ENCODE measurements around the gene MSH6.

The MSH6 gene

GRCh38 chr2:47782671-47783485 lies at the start of gene MSH6:
TSS of gene MSH6 (plus strand) at chr2:47783145. CDS start at chr2:47783234, 89 bp downstream.
- DNase-seq: peak; percentile 90

- DNase-seq: no peak
Measured at GRCh38 chr2:47735136-47735869, 47.6 kb upstream of the MSH6 start.

GRCh38 chr2:47735912-47736311 lies 47.0 kb upstream of the MSH6 start:
- no peak for DNase-seq

GRCh38 chr2:47737191-47737975 lies 45.6 kb upstream of the MSH6 start:
- no peak for DNase-seq

GRCh38 chr2:47738331-47738730 lies 44.6 kb upstream of the MSH6 start:
- no peak for DNase-seq

GRCh38 chr2:47741101-47741500 lies 41.8 kb upstream of the MSH6 start:
- DNase-seq: no peak

GRCh38 chr2:47741637-47742036 lies 41.3 kb upstream of the MSH6 start:
- DNase-seq: no peak

GRCh38 chr2:47744074-47744473 lies 38.9 kb upstream of the MSH6 start:
- no peak for DNase-seq

- no peak for DNase-seq
Measured at GRCh38 chr2:47747878-47748277, 35.1 kb upstream of the MSH6 start.

- peak; percentile 30 for DNase-seq
Measured at GRCh38 chr2:47751856-47752414, 31.0 kb upstream of the MSH6 start.

GRCh38 chr2:47767497-47767844 lies 15.5 kb upstream of the MSH6 start:
- no peak for DNase-seq

GRCh38 chr2:47767880-47768609 lies 14.9 kb upstream of the MSH6 start:
- peak; percentile 56 for DNase-seq

GRCh38 chr2:47769318-47769717 lies 13.6 kb upstream of the MSH6 start:
- no peak for DNase-seq

- no peak for DNase-seq
Measured at GRCh38 chr2:47771211-47771610, 11.7 kb upstream of the MSH6 start.

GRCh38 chr2:47772343-47772742 lies 10.6 kb upstream of the MSH6 start:
- DNase-seq: no peak

- DNase-seq: no peak
Measured at GRCh38 chr2:47774567-47774966, 8.4 kb upstream of the MSH6 start.

- no peak for DNase-seq
Measured at GRCh38 chr2:47777277-47777937, 5.5 kb upstream of the MSH6 start.

- DNase-seq: no peak
Measured at GRCh38 chr2:47778698-47779425, 4.1 kb upstream of the MSH6 start.

GRCh38 chr2:47779426-47779790 lies 3.5 kb upstream of the MSH6 start:
- no peak for DNase-seq

- DNase-seq: peak; percentile 57
Measured at GRCh38 chr2:47782381-47782670, 619 bp upstream of the MSH6 start.
